Right atrium auricular region (tissue), 2 donors: Measurements from ENCODE around the gene PLXNB2. TPM values are rescaled to one million over a fixed set of nuclear protein-coding genes. Genes with fewer than 3 reads are reported as not detected.
A peak's percentile ranks its signal among the peaks of the same experiment; 100 is the strongest.

Experiments
- DNase-seq: peaks from one replicate; pipeline ENCODE4 v3.0.0-alpha.2; 2019; ENCODE audit warnings: low spot score
- H3K27ac ChIP-seq, 2 donors: fragments of 200-600 bp; sonication (generic); 1 replicate in 1 of 2; 2 replicates in 1 of 2; pipeline ENCODE4 v1.5.1; 2016 to 2019
- H3K27me3 ChIP-seq, 2 donors: fragments of 200-600 bp; sonication (generic); one replicate each; pipeline versions ENCODE4 v1.5.1 to v1.6.0; 2017 to 2019
- H3K36me3 ChIP-seq: fragments of 200-600 bp; sonication (generic); one replicate; pipeline ENCODE4 v1.5.1; 2016
- H3K4me1 ChIP-seq, 2 donors: fragments of 200-600 bp; sonication (generic); one replicate each; pipeline versions ENCODE4 v1.5.1 to v1.6.0; 2017 to 2019
- H3K4me3 ChIP-seq, 2 donors: fragments of 200-600 bp; sonication (generic); 1 replicate in 1 of 2; 2 replicates in 1 of 2; pipeline ENCODE4 v1.5.1; 2017 to 2019; ENCODE audit warnings: mild to moderate bottlenecking in 1 of 2, moderate library complexity in 1 of 2
- H3K9me3 ChIP-seq, 2 donors: fragments of 200-600 bp; sonication (generic); one replicate each; pipeline ENCODE4 v1.5.1; 2019
- CTCF ChIP-seq, 2 donors: fragments of 200-600 bp; sonication (generic); IDR thresholded peaks; one replicate each; pipeline ENCODE4 v1.5.1; 2019; ENCODE audit warnings: antibody characterized with exemption in 2 of 2
- total RNA-seq, 2 donors: library from RNA; depleted of rRNA; stranded (reverse); fragments of >200 nt; gene quantifications; one replicate each; pipeline ENCODE4 v1.1.0, GENCODE V29; 2016

The PLXNB2 gene
- total RNA-seq, 2 donors from 2014 or later = 60.3 to 92.8 TPM

GRCh38 chr22:50258361-50259292, 48.8 kb downstream of the PLXNB2 start:
- no peak overlapping the region for H3K4me3 ChIP-seq

GRCh38 chr22:50257451-50258360, 49.7 kb downstream of the PLXNB2 start:
- H3K36me3 ChIP-seq = no peaks in the 10 kb centered on the region
- peak overlapping the region; percentile 66 to 76 for H3K27ac ChIP-seq
- H3K9me3 ChIP-seq = no peaks in the 10 kb centered on the region
- no peaks in the 10 kb centered on the region for H3K27me3 ChIP-seq
- TF ChIP-seq CTCF (IDR thresholded peaks at IDR 0.05) = no peak
- H3K4me3 ChIP-seq = no peak overlapping the region
- peaks cover 0 to 47% of the 10 kb centered on the region in 2 donors for H3K4me1 ChIP-seq
- DNase-seq = no peak

More at GRCh38 chr22:50258361-50259292, 48.8 kb downstream of the PLXNB2 start:
- H3K4me1 ChIP-seq = peaks cover 0 to 52% of the 10 kb centered on the region in 2 donors
- H3K36me3 ChIP-seq = no peaks in the 10 kb centered on the region
- no peaks in the 10 kb centered on the region for H3K27me3 ChIP-seq
- H3K27ac ChIP-seq = peak overlapping the region; percentile 66 to 76
- no peak for DNase-seq
- TF ChIP-seq CTCF (IDR thresholded peaks at IDR 0.05) = no peak
- no peaks in the 10 kb centered on the region for H3K9me3 ChIP-seq

- H3K4me1 ChIP-seq = peaks cover 0 to 41% of the 10 kb centered on the region in 2 donors
- TF ChIP-seq CTCF (IDR thresholded peaks at IDR 0.05) = no peak
- no peaks in the 10 kb centered on the region for H3K9me3 ChIP-seq
- no peak for DNase-seq
- H3K4me3 ChIP-seq = no peak overlapping the region
- peak overlapping the region; percentile 66 to 76 for H3K27ac ChIP-seq
- no peaks in the 10 kb centered on the region for H3K27me3 ChIP-seq
- H3K36me3 ChIP-seq = no peaks in the 10 kb centered on the region
Measured at GRCh38 chr22:50257041-50257440, 50.4 kb downstream of the PLXNB2 start.

DNA sequence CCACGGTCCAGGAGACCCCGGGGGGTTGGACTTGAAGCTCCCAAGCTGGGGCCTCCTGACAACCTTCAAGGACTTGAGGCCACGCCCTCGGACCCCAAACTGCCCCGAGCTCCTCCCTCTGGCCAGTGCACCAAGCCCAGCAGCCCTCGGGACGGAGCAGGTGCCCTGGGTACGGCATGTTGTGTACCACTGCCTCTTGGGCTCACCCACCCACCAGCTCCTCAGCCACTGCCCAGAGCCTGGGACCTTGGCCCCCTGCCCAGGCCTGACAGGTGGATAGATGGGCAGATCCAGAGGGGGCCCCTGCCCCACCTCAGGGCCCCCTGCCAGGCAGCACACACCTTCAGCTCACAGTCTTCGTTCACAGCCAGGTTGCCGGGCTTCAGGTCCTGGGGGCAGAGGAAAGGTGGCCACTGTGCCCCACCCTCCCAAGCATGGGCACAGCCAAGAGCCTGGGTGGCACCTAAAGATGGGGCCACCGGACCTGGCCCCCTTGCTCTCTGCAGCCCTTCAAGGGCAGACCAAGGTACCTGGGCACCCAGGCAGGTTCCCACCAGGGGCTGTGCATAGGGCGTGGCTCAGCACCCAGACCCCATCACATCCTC, 51.1 kb downstream of the PLXNB2 start:
- Histone ChIP-seq H3K27me3 (no peaks in the 10 kb centered on the region), H3K9me3 (no peaks in the 10 kb centered on the region), H3K27ac (no peak overlapping the region), H3K36me3 (no peaks in the 10 kb centered on the region), H3K4me1 (peaks cover 0 to 43% of the 10 kb centered on the region in 2 donors), H3K4me3 (no peak overlapping the region)
- DNase-seq = no peak
- no peak for TF ChIP-seq CTCF (IDR thresholded peaks at IDR 0.05)

GRCh38 chr22:50255607-50256006, 51.8 kb downstream of the PLXNB2 start:
- peaks cover 0 to 44% of the 10 kb centered on the region in 2 donors for H3K4me1 ChIP-seq
- no peak for TF ChIP-seq CTCF (IDR thresholded peaks at IDR 0.05)
- no peaks in the 10 kb centered on the region for H3K36me3 ChIP-seq
- no peaks in the 10 kb centered on the region for H3K27me3 ChIP-seq
- H3K9me3 ChIP-seq = no peaks in the 10 kb centered on the region
- no peak overlapping the region for H3K27ac ChIP-seq
- no peak for DNase-seq
- no peak overlapping the region for H3K4me3 ChIP-seq
